NCI-H2107 treated with DMSO at 0.1 percent for 48 hours (cell line): ENCODE measurements around the gene RNF112.

ENCODE experiments used
- DNase-seq: peaks from one replicate; lab custom pipeline; 2025; ENCODE audit not compliant: unreplicated experiment; lab: John Stamatoyannopoulos, UW

The RNF112 gene

GRCh38 chr17:19375732-19376131 is 35.3 kb upstream of the RNF112 start:
- no peak for DNase-seq

GRCh38 chr17:19376811-19377210 is 34.2 kb upstream of the RNF112 start:
- DNase-seq: no peak

GRCh38 chr17:19377602-19378415 is 33.2 kb upstream of the RNF112 start:
- peak; percentile 88 for DNase-seq

GRCh38 chr17:19378416-19379360 is 32.3 kb upstream of the RNF112 start, which contains the start of gene MAPK7:
MAPK7 (plus strand) TSS chr17:19378498; CDS start chr17:19378901, 403 bp downstream.
- no peak for DNase-seq

GRCh38 chr17:19379361-19380065 is 31.5 kb upstream of the RNF112 start:
- no peak for DNase-seq

- DNase-seq: no peak
Measured at GRCh38 chr17:19380481-19381301, 30.3 kb upstream of the RNF112 start.

GRCh38 chr17:19381361-19381740 is 29.7 kb upstream of the RNF112 start:
- DNase-seq: no peak

- DNase-seq: no peak
Measured at GRCh38 chr17:19381741-19382444, 29.1 kb upstream of the RNF112 start.

GRCh38 chr17:19382531-19383444 is 28.2 kb upstream of the RNF112 start:
- DNase-seq: no peak

- no peak for DNase-seq
Measured at GRCh38 chr17:19383681-19384470, 27.2 kb upstream of the RNF112 start.

- DNase-seq: no peak
Measured at GRCh38 chr17:19384723-19385391, 26.2 kb upstream of the RNF112 start.

GRCh38 chr17:19385521-19385983 is 25.5 kb upstream of the RNF112 start:
- no peak for DNase-seq

- DNase-seq: no peak
Measured at GRCh38 chr17:19386051-19386929, 24.7 kb upstream of the RNF112 start.

GRCh38 chr17:19386974-19387920 is 23.8 kb upstream of the RNF112 start, which contains the start of gene MFAP4:
MFAP4 (minus strand) TSS chr17:19387190; CDS start chr17:19387155, 35 bp downstream.
- DNase-seq: peak; percentile 16

- no peak for DNase-seq
Measured at GRCh38 chr17:19387921-19388521, 23.0 kb upstream of the RNF112 start.
